ENCODE data around the gene ZNF394.
"Not testable (repeated sequence)": the region's sequence is repeated elsewhere in the genome, so short reads cannot be mapped to it uniquely, and the experiment has no call there.

The ZNF394 gene

GRCh38 chr7:99499721-99500636 is at the start of gene ZNF394:
TSS of gene ZNF394 (minus strand) at chr7:99500281. CDS start at chr7:99500093, 188 bp downstream.
- DNase-seq: peak; percentile 81

GRCh38 chr7:99549545-99549944 is 49.5 kb upstream of the ZNF394 start:
- DNase-seq: not testable (repeated sequence)

GRCh38 chr7:99545308-99545707 is 45.2 kb upstream of the ZNF394 start:
- not testable (repeated sequence) for DNase-seq

- DNase-seq: no peak
Measured at GRCh38 chr7:99543916-99544315, 43.8 kb upstream of the ZNF394 start.

GRCh38 chr7:99543081-99543671 is 43.1 kb upstream of the ZNF394 start:
- no peak for DNase-seq

GRCh38 chr7:99541212-99541611 is 41.1 kb upstream of the ZNF394 start:
- no peak for DNase-seq

GRCh38 chr7:99540542-99540941 is 40.5 kb upstream of the ZNF394 start:
- DNase-seq: no peak

GRCh38 chr7:99539213-99539811 is 39.2 kb upstream of the ZNF394 start:
- no peak for DNase-seq

GRCh38 chr7:99535667-99536066 is 35.6 kb upstream of the ZNF394 start:
- no peak for DNase-seq

- DNase-seq: no peak
Measured at GRCh38 chr7:99531354-99531765, 31.3 kb upstream of the ZNF394 start.

GRCh38 chr7:99525713-99526440 is 25.8 kb upstream of the ZNF394 start:
- DNase-seq: no peak

GRCh38 chr7:99521399-99521798 is 21.3 kb upstream of the ZNF394 start:
- no peak for DNase-seq

- no peak for DNase-seq
Measured at GRCh38 chr7:99514050-99514449, 14.0 kb upstream of the ZNF394 start.

- DNase-seq: no peak
Measured at GRCh38 chr7:99505324-99505662, 5.2 kb upstream of the ZNF394 start.

GRCh38 chr7:99504603-99505323 is 4.7 kb upstream of the ZNF394 start, which contains the start of gene ZKSCAN5:
TSS of gene ZKSCAN5 (plus strand) at chr7:99504662. CDS start at chr7:99506045, 1,383 bp downstream.
- DNase-seq: peak; percentile 95

- DNase-seq: no peak
Measured at GRCh38 chr7:99504281-99504602, 4.2 kb upstream of the ZNF394 start.

GRCh38 chr7:99501236-99501635 is 1.2 kb upstream of the ZNF394 start:
- DNase-seq: not testable (repeated sequence)

GRCh38 chr7:99500637-99501009 is 542 bp upstream of the ZNF394 start:
- DNase-seq: no peak

GRCh38 chr7:99499371-99499720 is 735 bp downstream of the ZNF394 start:
- no peak for DNase-seq

- no peak for DNase-seq
Measured at GRCh38 chr7:99498546-99498944, 1.5 kb downstream of the ZNF394 start.

- no peak for DNase-seq
Measured at GRCh38 chr7:99497766-99498545, 2.1 kb downstream of the ZNF394 start.

- no peak for DNase-seq
Measured at GRCh38 chr7:99493823-99494222, 6.3 kb downstream of the ZNF394 start.
